Activated T-cell treated with anti-CD3 and anti-CD28 coated beads, Interleukin-2, amount 50 U/mL, for 24 hours (primary cell): Measurements from ENCODE around the gene ACSM2B.
"Not testable (repeated sequence)": the region's sequence is repeated elsewhere in the genome, so short reads cannot be mapped to it uniquely, and the experiment has no call there.

Source experiments
- DNase-seq: peaks from one replicate; pipeline ENCODE4 v3.0.0-alpha.2; 2020
- H3K27ac Mint-ChIP-seq: 2 replicates; pipeline ENCODE4 v1.8.0; 2020; ENCODE audit warnings: mild to moderate bottlenecking, mixed read lengths
- H3K27me3 Mint-ChIP-seq: 2 replicates; pipeline ENCODE4 v1.8.0; 2020; ENCODE audit warnings: mixed read lengths
- H3K36me3 Mint-ChIP-seq: 2 replicates; pipeline ENCODE4 v1.8.0; 2020; ENCODE audit warnings: low read depth, mixed read lengths
- H3K4me1 Mint-ChIP-seq: 2 replicates; pipeline ENCODE4 v1.8.0; 2020; ENCODE audit warnings: low read depth, mixed read lengths
- H3K4me3 Mint-ChIP-seq: 2 replicates; pipeline ENCODE4 v1.8.0; 2020; ENCODE audit warnings: mild to moderate bottlenecking, moderate library complexity, mixed read lengths
- H3K9me3 Mint-ChIP-seq: 2 replicates; pipeline ENCODE4 v1.8.0; 2020; ENCODE audit warnings: mixed read lengths

The ACSM2B gene

DNA sequence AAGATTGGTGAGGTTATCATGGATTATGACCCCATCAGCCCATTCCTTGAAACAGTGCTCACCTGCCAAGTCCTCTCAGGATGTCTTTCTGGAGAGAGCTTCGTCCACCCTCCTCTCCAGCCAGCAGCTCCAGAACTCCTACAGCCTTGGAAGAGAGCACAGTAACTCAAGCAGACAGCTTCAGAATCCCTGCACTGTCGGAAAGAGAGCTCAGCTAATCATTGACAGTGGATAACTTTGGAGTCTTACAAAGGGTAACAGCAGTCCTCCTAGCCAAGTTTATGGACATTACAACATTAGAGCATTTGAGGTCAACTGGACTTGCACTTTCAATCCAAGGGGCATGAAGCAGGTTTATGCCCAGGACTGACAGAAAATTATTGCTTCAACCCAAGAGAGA, at the start of gene ACSM2B:
ACSM2B (minus strand) TSS at position 223 of the 400 bp plus-strand sequence. CDS start 11,522 bp downstream, outside the sequence.
- not testable (repeated sequence) for H3K4me1 Mint-ChIP-seq, H3K27me3 Mint-ChIP-seq, H3K36me3 Mint-ChIP-seq, H3K9me3 Mint-ChIP-seq, H3K27ac Mint-ChIP-seq, H3K4me3 Mint-ChIP-seq, DNase-seq

DNA sequence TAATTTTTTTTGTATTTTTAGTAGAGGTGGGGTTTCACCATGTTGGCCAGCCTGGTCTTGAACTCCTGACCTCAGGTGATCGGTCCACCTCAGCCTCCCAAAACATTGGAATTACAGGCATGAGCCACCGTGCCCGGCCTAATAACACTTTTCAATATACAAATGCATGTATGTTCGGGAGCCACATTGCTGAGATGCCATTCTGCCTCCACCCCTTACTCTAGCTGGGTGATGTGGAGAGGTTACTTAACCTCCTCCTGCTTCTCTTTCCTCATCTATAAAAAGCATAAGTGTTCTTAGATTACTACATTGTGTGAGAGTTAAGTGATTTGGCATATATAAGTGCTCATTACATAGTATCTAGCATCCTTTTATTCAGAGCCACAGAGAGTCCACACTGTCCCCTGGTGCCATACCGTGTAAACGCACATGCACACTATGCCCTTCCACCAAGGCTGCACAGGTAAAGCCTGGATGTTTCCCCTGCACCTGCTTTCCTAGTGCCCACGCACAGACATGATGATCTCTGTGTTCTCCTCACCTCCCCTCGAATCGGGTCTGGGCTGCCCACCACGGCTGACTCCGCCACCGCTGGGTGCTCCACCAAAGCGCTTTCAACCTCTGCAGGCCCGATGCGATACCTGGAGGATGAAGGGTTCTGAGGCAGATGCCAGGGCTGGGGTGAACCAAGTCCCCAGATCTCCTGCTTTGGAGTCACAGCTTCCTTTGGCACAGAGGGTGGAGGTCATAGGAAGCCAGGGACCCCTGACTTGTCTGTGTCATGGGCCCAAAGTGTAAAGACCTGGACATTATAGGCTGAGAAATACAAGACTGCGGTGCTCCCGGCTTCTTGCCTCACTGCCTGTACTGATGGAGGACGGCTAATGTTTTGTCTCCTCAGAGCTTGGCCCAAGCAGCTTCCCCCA, 49.0 kb upstream of the ACSM2B start:
- Mint-ChIP-seq H3K27ac (no peak overlapping the region), H3K4me1 (peaks cover 3% of the 10 kb centered on the region), H3K36me3 (no peaks in the 10 kb centered on the region), H3K27me3 (no peaks in the 10 kb centered on the region), H3K9me3 (no peaks in the 10 kb centered on the region), H3K4me3 (no peak overlapping the region)
- DNase-seq: no peak

- H3K27ac Mint-ChIP-seq: no peak overlapping the region
- peaks cover 3% of the 10 kb centered on the region for H3K27me3 Mint-ChIP-seq
- DNase-seq: no peak
- peaks cover 3% of the 10 kb centered on the region for H3K4me1 Mint-ChIP-seq
- H3K4me3 Mint-ChIP-seq: no peak overlapping the region
- H3K36me3 Mint-ChIP-seq: no peaks in the 10 kb centered on the region
- no peaks in the 10 kb centered on the region for H3K9me3 Mint-ChIP-seq
These were observed 48.0 kb upstream of the ACSM2B start for GRCh38 chr16:20624205-20624604.

GRCh38 chr16:20622498-20622870, 46.3 kb upstream of the ACSM2B start:
- H3K27me3 Mint-ChIP-seq: peaks cover 9% of the 10 kb centered on the region
- H3K4me1 Mint-ChIP-seq: no peaks in the 10 kb centered on the region
- no peak overlapping the region for H3K27ac Mint-ChIP-seq
- H3K9me3 Mint-ChIP-seq: no peaks in the 10 kb centered on the region
- DNase-seq: no peak
- H3K36me3 Mint-ChIP-seq: no peaks in the 10 kb centered on the region
- H3K4me3 Mint-ChIP-seq: no peak overlapping the region

DNA sequence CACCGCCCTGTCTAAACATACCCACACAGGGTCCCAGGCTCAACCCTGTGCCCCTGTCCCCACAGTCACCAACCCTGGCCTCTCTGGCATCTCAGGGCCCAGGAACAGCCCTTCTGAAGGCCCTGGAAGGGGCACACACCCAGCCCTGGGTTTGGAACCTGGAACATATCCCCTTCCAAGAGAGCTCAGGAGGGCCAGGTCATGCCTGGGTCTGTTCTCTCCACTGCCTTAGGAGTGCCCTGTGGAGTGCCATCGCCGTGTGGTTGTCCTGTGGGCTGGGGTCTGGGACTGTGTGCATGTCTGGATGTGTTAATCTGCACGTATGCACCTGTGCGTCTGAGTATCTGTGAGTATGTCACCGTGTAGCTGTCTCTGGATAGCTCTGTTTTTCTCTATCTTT, 45.2 kb upstream of the ACSM2B start:
- Mint-ChIP-seq H3K9me3 (no peaks in the 10 kb centered on the region), H3K4me3 (no peak overlapping the region), H3K36me3 (no peaks in the 10 kb centered on the region), H3K27ac (no peak overlapping the region), H3K27me3 (peaks cover 9% of the 10 kb centered on the region), H3K4me1 (no peaks in the 10 kb centered on the region)
- DNase-seq: no peak

DNA sequence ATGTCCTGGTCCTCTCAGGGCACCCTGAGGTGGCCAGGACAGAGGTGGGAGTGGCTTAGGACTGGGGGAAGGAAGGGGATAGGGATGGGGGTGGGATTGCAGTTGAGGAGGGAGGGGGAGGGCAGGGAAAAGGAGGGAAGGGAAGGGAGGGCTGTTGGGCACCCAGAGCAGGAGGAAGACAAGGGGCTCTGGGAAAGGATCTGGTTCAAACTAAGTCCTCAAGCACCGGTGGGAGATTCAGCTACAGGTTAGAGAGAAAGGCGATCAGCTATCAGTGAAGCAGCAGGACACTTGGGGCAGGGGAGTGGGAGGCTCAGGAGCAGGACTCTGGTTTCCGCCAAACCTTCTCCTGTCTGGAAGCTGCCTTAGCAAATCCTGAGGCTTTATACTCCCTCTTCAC, 44.6 kb upstream of the ACSM2B start:
- Mint-ChIP-seq H3K36me3 (no peaks in the 10 kb centered on the region), H3K4me1 (no peaks in the 10 kb centered on the region), H3K27me3 (peaks cover 9% of the 10 kb centered on the region), H3K27ac (no peak overlapping the region), H3K9me3 (no peaks in the 10 kb centered on the region), H3K4me3 (no peak overlapping the region)
- DNase-seq: no peak

GRCh38 chr16:20620003-20620402, 43.8 kb upstream of the ACSM2B start:
- H3K27ac Mint-ChIP-seq: no peak overlapping the region
- no peaks in the 10 kb centered on the region for H3K36me3 Mint-ChIP-seq
- no peaks in the 10 kb centered on the region for H3K4me1 Mint-ChIP-seq
- H3K27me3 Mint-ChIP-seq: peaks cover 9% of the 10 kb centered on the region
- DNase-seq: no peak
- no peaks in the 10 kb centered on the region for H3K9me3 Mint-ChIP-seq
- H3K4me3 Mint-ChIP-seq: no peak overlapping the region

- Mint-ChIP-seq H3K4me3 (no peak overlapping the region), H3K27ac (no peak overlapping the region), H3K9me3 (no peaks in the 10 kb centered on the region), H3K36me3 (no peaks in the 10 kb centered on the region), H3K4me1 (no peaks in the 10 kb centered on the region), H3K27me3 (peaks cover 24% of the 10 kb centered on the region)
- DNase-seq: no peak
These were observed 41.1 kb upstream of the ACSM2B start for GRCh38 chr16:20617271-20617670.

GRCh38 chr16:20614186-20615141, 38.3 kb upstream of the ACSM2B start:
- Mint-ChIP-seq H3K4me1 (no peaks in the 10 kb centered on the region), H3K36me3 (no peaks in the 10 kb centered on the region), H3K4me3 (no peak overlapping the region), H3K9me3 (no peaks in the 10 kb centered on the region), H3K27ac (no peak overlapping the region), H3K27me3 (peaks cover 47% of the 10 kb centered on the region)
- no peak for DNase-seq

- no peaks in the 10 kb centered on the region for H3K4me1 Mint-ChIP-seq
- no peaks in the 10 kb centered on the region for H3K36me3 Mint-ChIP-seq
- H3K4me3 Mint-ChIP-seq: no peak overlapping the region
- peaks cover 52% of the 10 kb centered on the region for H3K27me3 Mint-ChIP-seq
- no peak for DNase-seq
- no peaks in the 10 kb centered on the region for H3K9me3 Mint-ChIP-seq
- H3K27ac Mint-ChIP-seq: no peak overlapping the region
These were observed 37.5 kb upstream of the ACSM2B start for GRCh38 chr16:20613481-20614185.

GRCh38 chr16:20612551-20613480, 36.6 kb upstream of the ACSM2B start:
- no peak overlapping the region for H3K27ac Mint-ChIP-seq
- no peak overlapping the region for H3K4me3 Mint-ChIP-seq
- H3K27me3 Mint-ChIP-seq: peaks cover 52% of the 10 kb centered on the region
- no peaks in the 10 kb centered on the region for H3K4me1 Mint-ChIP-seq
- no peak for DNase-seq
- H3K36me3 Mint-ChIP-seq: no peaks in the 10 kb centered on the region
- H3K9me3 Mint-ChIP-seq: no peaks in the 10 kb centered on the region

DNA sequence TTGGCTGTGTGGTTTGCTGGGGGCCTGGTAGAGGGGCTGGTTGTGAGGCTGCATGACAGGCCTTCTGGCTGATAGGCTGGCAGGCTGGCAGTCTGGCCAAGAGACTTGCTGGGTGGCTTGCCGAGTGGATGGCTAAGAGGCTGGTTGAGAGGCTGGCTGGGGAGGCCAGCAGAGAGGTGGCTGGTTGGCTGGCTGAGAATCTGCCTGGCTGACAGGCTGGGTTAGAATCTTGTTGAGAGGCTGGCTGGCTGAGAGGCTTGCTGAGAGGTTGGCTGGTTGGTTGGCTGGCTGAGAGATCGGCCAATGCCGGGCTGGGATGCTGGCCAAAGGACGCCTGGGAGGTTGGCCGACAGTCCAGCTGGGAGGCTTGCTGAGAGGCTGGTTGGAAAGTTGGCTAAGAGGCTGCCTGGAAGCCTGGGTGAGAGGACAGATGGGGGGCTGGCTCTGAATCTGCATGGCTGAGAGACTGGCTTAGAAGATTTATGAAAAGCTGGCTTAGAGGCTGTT, 35.9 kb upstream of the ACSM2B start:
- Mint-ChIP-seq H3K9me3 (no peaks in the 10 kb centered on the region), H3K27ac (no peak overlapping the region), H3K27me3 (peaks cover 56% of the 10 kb centered on the region), H3K4me3 (no peak overlapping the region), H3K36me3 (no peaks in the 10 kb centered on the region), H3K4me1 (no peaks in the 10 kb centered on the region)
- DNase-seq: no peak

- H3K4me3 Mint-ChIP-seq: no peak overlapping the region
- no peak for DNase-seq
- H3K4me1 Mint-ChIP-seq: no peaks in the 10 kb centered on the region
- H3K27me3 Mint-ChIP-seq: peaks cover 56% of the 10 kb centered on the region
- H3K27ac Mint-ChIP-seq: no peak overlapping the region
- no peaks in the 10 kb centered on the region for H3K36me3 Mint-ChIP-seq
- no peaks in the 10 kb centered on the region for H3K9me3 Mint-ChIP-seq
These were observed 35.3 kb upstream of the ACSM2B start for GRCh38 chr16:20611350-20611902.
